Adrenal gland (tissue), 12 donors: Measurements from ENCODE around the gene RNF169. TPM values are rescaled to one million over a fixed set of nuclear protein-coding genes. Genes with fewer than 3 reads are reported as not detected.
A peak's percentile ranks its signal among the peaks of the same experiment; 100 is the strongest.

ENCODE experiments used
- DNase-seq, 7 donors: peaks; one replicate each; pipeline ENCODE4 v3.0.0-alpha.2; 2019 to 2020
- H3K27ac ChIP-seq, 5 donors: fragments of 200-600 bp; sonication (generic) in 4 of 5; 1 replicate in 3 of 5; 2 replicates in 2 of 5; pipeline versions ENCODE4 v1.5.1 to v1.8.0; 2016 to 2020; ENCODE audit warnings: mild to moderate bottlenecking in 1 of 5
- H3K27me3 ChIP-seq: fragments of 200-600 bp; 2 replicates; pipeline ENCODE4 v1.8.0; 2021
- H3K36me3 ChIP-seq, 2 donors: fragments of 200-600 bp; replicated peaks in 1 of 2; 1 replicate in 1 of 2; 2 replicates in 1 of 2; pipeline versions ENCODE4 v1.5.1 to v1.8.0; 2018 to 2022
- H3K4me1 ChIP-seq, 2 donors: fragments of 200-600 bp; replicated peaks in 1 of 2; 1 replicate in 1 of 2; 2 replicates in 1 of 2; pipeline versions ENCODE4 v1.5.1 to v1.8.0; 2018 to 2021
- H3K4me3 ChIP-seq, 4 donors: fragments of 200-600 bp; sonication (generic) in 3 of 4; one replicate each; pipeline ENCODE4 v1.5.1; 2016 to 2018
- H3K9me3 ChIP-seq, 3 donors: fragments of 200-600 bp; sonication (generic) in 1 of 3; replicated peaks in 1 of 3; 1 replicate in 2 of 3; 2 replicates in 1 of 3; pipeline versions ENCODE4 v1.5.1 to v1.8.0; 2016 to 2021
- POLR2A ChIP-seq, 2 donors: fragments of 450-650 bp; IDR thresholded peaks; one replicate each; pipeline ENCODE4 v1.6.1; 2017; ENCODE audit warnings: antibody characterized with exemption in 2 of 2, mild to moderate bottlenecking in 2 of 2, moderate library complexity in 1 of 2
- WGBS, 4 donors: extraction: QIAGEN DNeasy Blood & Tissue Kit in 2 of 4; methylation state at CpG; one replicate each; pipeline versions ENCODE4 v1.1.5 to v1.1.7; 2013 to 2017; 5-methylcytosine and 5-hydroxymethylcytosine counted together
- intact Hi-C, 2 donors: fragments of 100-400 bp; cut with DNase I; formaldehyde crosslinking; loops; one replicate each; pipeline versions ENCODE4 v1.14.1 to v1.15.0; 2022 to 2023
- polyA plus RNA-seq, 3 donors: library from polyadenylated mRNA; stranded (reverse); fragments of 200-250 nt in 2 of 3; fragments of 350-450 nt in 1 of 3; fragmentation: Illumina TruSeq in 1 of 3; extraction: RNeasy Lipid Tissue Mini Kit (QIAGEN cat#74804) in 1 of 3; gene quantifications; one replicate each; pipeline ENCODE4 v1.2.3, GENCODE V29; 2013 to 2014
- total RNA-seq, 9 donors: library from RNA; depleted of rRNA in 4 of 9; stranded (reverse); fragments of >200 nt in 4 of 9; fragments of 120-200 nt in 1 of 9; fragmentation: NEBNext Ultra II Directional in 1 of 9; extraction: Animal tissue kit (Norgen Biotek cat#: 25700) in 1 of 9; gene quantifications; one replicate each; pipeline versions ENCODE4 v1.1.0 to v1.2.4, GENCODE V29; 2013 to 2023
- TF ChIP-seq, protein P1 (sequence below), 6 experiments: fragments of 450-650 bp in 4 of 6; fragments of 200-600 bp in 2 of 6; sonication (generic) in 1 of 6; IDR thresholded peaks; 1 replicate in 5 of 6; 2 replicates in 1 of 6; pipeline versions ENCODE4 v1.5.1 to v1.8.0; 2016 to 2021; ENCODE audit warnings: antibody characterized with exemption in 6 of 6, mild to moderate bottlenecking in 2 of 6, moderate library complexity in 1 of 6
- donor health status: healthy with polysubstance abuse.
- donor health status: Bipolar disorder and iron deficiency.
- donor health status: DM: yes; HTN: yes; CAD: no.
- donor health status: DM: no; HTN: no; CAD: no.
- donor health status: DM: no; HTN: no; CAD: no.
- donor health status: DM: yes; HTN: yes; CAD: no.

RNF169 gene
- total and polyA plus RNA-seq, 12 donors: 1.9 to 17.8 (median 11.0) TPM

DNA sequence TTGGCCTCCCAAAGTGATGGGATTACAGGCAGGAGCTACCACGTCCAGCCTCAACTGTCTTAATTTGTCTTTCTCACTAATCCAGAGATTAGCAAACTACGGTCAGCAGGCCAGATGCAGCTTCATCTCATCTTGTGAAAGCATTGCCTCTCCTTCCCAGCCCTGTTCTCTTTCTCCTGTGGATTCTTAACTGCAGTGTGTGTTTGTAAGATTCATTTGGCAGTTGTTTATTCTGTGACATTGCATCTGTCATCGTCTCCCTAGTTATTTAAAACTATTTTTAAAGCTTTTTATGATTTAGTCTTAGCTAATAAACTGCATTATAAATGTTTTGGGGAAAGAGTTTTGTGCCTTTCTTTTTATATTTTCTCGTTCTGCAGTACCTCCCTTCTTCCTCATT lies 29.2 kb downstream of the RNF169 start:
- no peak for DNase-seq
- no peaks in the 10 kb centered on the region for H3K9me3 ChIP-seq
- TF ChIP-seq POLR2A (IDR thresholded peaks at IDR 0.05): no peak
- TF ChIP-seq, protein P1, sequence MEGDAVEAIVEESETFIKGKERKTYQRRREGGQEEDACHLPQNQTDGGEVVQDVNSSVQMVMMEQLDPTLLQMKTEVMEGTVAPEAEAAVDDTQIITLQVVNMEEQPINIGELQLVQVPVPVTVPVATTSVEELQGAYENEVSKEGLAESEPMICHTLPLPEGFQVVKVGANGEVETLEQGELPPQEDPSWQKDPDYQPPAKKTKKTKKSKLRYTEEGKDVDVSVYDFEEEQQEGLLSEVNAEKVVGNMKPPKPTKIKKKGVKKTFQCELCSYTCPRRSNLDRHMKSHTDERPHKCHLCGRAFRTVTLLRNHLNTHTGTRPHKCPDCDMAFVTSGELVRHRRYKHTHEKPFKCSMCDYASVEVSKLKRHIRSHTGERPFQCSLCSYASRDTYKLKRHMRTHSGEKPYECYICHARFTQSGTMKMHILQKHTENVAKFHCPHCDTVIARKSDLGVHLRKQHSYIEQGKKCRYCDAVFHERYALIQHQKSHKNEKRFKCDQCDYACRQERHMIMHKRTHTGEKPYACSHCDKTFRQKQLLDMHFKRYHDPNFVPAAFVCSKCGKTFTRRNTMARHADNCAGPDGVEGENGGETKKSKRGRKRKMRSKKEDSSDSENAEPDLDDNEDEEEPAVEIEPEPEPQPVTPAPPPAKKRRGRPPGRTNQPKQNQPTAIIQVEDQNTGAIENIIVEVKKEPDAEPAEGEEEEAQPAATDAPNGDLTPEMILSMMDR (IDR thresholded peaks at IDR 0.05): no peak
- intact Hi-C loops: no loop called here
- H3K27me3 ChIP-seq: no peaks in the 10 kb centered on the region
- no peak overlapping the region for H3K27ac ChIP-seq
- no peaks in the 10 kb centered on the region for H3K36me3 ChIP-seq
- peaks cover 0 to 17% of the 10 kb centered on the region in 2 donors for H3K4me1 ChIP-seq
- WGBS, 4 donors: 70 to 87% (median 79%) methylated on average over 4 of the region's 4 CpGs
- no peak overlapping the region for H3K4me3 ChIP-seq

DNA sequence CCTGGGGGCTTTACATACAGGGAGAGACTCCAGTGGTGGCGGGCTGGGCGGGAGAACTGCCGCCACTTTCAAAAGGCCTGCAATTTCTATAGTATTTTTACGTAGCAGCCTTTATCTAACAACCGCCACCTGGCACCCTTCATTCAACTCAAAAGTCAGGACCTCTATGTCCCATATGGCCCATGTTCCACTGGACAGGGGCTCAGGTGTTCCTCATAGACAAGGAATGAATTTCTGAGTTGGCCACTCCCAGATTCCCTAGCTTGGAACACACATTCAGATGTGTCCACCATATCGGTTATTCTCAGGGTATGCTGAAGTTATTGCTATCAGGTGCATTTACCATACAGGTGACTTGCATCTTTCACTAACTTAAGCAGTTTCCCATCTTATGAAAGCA lies 29.9 kb downstream of the RNF169 start:
- DNase-seq: no peak
- WGBS, 4 donors: 90 to 99% (median 98%) methylated on average over 6 of the region's 6 CpGs
- intact Hi-C loops: no loop called here
- H3K36me3 ChIP-seq: no peaks in the 10 kb centered on the region
- H3K4me1 ChIP-seq: peaks cover 0 to 25% of the 10 kb centered on the region in 2 donors
- TF ChIP-seq, protein P1 (IDR thresholded peaks at IDR 0.05): no peak
- TF ChIP-seq POLR2A (IDR thresholded peaks at IDR 0.05): no peak
- H3K9me3 ChIP-seq: no peaks in the 10 kb centered on the region
- no peak overlapping the region for H3K27ac ChIP-seq
- H3K27me3 ChIP-seq: no peaks in the 10 kb centered on the region
- H3K4me3 ChIP-seq: no peak overlapping the region

DNA sequence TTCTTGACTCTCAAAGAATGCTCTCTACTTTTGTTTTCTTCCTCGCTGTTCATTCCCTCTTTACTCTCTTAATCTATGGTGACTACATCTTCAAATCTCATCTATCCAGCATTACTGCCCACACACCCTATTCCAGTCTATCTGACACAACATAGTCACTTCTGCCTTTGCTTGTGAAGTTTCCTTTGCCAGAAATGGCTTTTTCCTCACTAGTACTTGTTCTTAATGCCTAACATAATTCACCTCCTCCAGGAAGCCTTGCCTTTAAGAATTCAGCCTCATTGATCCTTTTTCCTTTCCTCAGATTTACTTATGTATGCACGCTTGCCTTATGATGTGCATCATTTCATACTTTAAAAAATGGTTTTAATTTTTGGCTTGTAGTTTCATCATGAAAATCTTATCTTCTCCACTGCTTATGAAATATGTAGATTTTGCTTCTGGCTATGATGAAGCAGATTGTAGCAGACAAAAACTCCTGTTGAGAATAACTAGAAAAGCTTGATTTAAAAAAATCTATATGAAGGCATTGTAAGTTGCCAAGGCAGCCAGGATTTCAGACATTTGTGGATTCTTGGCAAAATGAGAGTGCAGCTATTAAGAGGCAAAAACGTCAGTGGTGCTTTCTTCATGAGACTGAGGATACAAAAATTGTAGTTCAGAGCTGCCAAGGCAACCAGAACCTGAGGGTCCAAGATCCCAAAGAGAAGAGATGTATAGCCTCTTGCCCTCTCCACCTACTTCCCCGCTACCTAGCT lies 31.8 kb downstream of the RNF169 start:
- intact Hi-C loops: no loop called here
- no peak for DNase-seq
- 87 to 93% (median 89%) methylated on average over 4 of the region's 4 CpGs for WGBS, 4 donors
- H3K27ac ChIP-seq: no peak overlapping the region
- H3K4me1 ChIP-seq: peaks cover 0 to 37% of the 10 kb centered on the region in 2 donors
- TF ChIP-seq, protein P1 (IDR thresholded peaks at IDR 0.05): no peak
- H3K27me3 ChIP-seq: no peaks in the 10 kb centered on the region
- no peaks in the 10 kb centered on the region for H3K36me3 ChIP-seq
- H3K9me3 ChIP-seq: no peaks in the 10 kb centered on the region
- H3K4me3 ChIP-seq: no peak overlapping the region

DNA sequence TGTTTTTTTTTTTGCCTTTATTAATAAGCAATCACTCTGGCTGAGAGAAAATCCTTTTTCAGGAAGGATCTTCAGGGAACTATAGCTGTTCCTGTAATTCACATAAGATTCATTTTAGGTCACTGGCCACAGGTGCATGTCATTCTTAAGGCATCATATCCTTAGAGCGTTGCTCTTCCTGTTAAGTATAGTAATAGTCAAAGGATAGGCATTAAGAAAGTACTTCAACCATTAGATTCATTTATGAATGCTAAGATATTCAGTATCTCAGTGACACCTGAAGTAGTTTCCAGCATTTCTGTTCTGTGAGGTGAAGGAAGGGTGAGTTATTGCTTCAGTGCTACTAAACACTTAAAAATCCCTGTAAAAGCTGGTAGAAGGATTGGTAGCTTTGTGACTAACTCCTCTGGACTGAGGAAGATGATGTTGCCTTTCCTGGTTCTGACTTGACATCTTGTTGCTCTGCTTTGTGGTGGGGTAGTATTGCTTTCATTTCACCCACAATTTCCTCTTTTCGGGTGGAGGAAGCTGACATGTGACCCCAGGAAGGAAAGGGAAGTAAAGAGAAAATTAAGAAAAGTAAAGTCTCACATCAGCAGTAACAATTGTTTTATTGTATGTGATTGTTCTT lies 34.7 kb downstream of the RNF169 start:
- WGBS, 4 donors: 65 to 74% (median 72%) methylated on average over 2 of the region's 2 CpGs
- no peak for TF ChIP-seq POLR2A (IDR thresholded peaks at IDR 0.05)
- Histone ChIP-seq H3K4me3 (no peak overlapping the region), H3K27me3 (no peaks in the 10 kb centered on the region), H3K36me3 (no peaks in the 10 kb centered on the region), H3K4me1 (peaks cover 0 to 37% of the 10 kb centered on the region in 2 donors), H3K27ac (peak overlapping the region in 1 of 5 donors; percentile 39), H3K9me3 (no peaks in the 10 kb centered on the region)
- DNase-seq: peak in 1 of 7 donors; percentile 20
- intact Hi-C loops: no loop called here
